HG03575 (cell line): ENCODE measurements around the gene CACNA1D.

Experiments
- ATAC-seq: cut with Tn5 transposase; IDR thresholded peaks from one replicate; pipeline ENCODE4 v1.9.1; 2021; ENCODE audit not compliant: unreplicated experiment, insufficient number of reproducible peaks, low FRiP score; ENCODE audit errors: extremely low read depth

Gene CACNA1D

GRCh38 chr3:53594276-53594675 is 99.9 kb downstream of the CACNA1D start:
- ATAC-seq: no peak

- no peak for ATAC-seq
Observed at GRCh38 chr3:53595660-53596059, 101.2 kb downstream of the CACNA1D start.

GRCh38 chr3:53597136-53597915 is 102.9 kb downstream of the CACNA1D start:
- no peak for ATAC-seq

DNA sequence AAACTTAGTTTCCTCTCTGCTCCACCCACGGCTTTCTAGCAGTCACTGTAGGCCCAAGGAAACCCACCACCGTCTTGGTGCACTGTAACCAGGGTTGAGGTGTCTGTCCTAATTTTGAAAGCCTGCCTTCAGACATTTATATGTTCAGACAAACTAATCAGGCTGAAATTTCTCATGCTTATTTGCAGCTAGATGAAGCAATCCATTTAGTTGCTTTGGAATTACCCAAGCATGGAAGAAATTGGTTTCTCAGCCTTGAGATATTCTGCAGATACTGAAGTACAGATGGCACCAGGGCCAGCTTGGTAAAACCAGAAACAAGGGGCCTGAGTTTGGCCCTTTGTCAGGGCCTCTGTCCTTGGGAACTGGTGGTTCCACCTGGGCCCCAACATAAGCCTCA is 105.4 kb downstream of the CACNA1D start:
- ATAC-seq: no peak

DNA sequence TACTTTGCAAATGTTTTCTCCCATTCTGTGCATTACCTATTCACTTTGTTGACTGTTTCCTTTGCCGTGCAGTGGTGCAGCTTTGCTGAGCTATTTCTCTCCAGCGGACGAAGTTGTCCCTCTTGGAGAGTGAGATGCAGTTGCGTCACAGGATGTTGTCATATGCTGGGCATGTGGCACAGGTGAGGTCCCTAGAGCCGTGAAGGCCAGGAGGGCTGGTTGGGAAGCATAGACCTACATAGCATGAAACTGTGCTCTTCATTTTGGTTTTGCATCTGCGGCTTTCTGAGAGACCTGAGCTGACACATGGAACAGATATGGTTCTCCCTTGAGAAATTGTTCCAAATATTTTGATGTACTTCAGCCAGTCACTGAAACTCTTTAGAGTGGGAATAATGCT is 108.5 kb downstream of the CACNA1D start:
- no peak for ATAC-seq

- no peak for ATAC-seq
Observed at GRCh38 chr3:53604232-53604631, 109.8 kb downstream of the CACNA1D start.

DNA sequence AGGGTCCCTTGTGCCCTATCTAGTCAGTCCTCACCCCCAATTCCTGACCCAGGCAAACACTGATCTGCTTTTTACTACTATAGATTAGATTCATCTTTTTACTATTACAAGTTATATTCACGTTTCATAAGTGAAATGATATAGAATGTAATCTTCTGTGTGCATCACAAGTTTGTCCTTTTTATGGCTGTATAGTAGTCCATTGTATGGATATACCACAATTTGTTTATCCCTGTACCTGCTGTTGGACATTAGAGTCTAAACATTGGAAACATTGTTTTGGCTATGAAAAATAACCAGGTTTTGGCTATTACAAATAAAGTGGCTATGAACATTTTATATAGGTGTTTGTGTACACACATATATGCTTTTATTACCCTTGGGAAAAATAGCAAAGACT is 112.4 kb downstream of the CACNA1D start:
- no peak for ATAC-seq

- no peak for ATAC-seq
Observed at GRCh38 chr3:53612508-53612907, 118.1 kb downstream of the CACNA1D start.

DNA sequence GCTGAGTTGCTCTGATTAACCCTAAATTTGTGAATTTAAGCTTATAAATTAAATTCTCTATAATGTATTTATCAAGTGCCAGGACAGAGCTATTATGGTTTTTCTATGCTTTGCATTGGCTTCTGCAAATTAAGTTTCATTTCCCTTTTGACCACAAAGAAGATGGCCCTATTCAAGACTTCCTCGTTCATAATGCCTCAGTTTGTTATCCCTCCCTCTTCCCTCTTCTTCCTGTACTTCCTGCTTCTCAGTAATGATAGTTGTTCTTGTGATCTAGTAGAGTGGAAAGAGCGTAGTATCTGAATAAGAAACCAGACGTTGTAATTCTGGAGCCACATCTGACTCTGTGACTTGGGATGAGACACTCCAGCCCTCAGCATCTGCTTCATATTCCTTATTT is 118.7 kb downstream of the CACNA1D start:
- no peak for ATAC-seq

- ATAC-seq: no peak
Observed at GRCh38 chr3:53614307-53614706, 119.9 kb downstream of the CACNA1D start.

GRCh38 chr3:53616321-53616720 is 121.9 kb downstream of the CACNA1D start:
- no peak for ATAC-seq

DNA sequence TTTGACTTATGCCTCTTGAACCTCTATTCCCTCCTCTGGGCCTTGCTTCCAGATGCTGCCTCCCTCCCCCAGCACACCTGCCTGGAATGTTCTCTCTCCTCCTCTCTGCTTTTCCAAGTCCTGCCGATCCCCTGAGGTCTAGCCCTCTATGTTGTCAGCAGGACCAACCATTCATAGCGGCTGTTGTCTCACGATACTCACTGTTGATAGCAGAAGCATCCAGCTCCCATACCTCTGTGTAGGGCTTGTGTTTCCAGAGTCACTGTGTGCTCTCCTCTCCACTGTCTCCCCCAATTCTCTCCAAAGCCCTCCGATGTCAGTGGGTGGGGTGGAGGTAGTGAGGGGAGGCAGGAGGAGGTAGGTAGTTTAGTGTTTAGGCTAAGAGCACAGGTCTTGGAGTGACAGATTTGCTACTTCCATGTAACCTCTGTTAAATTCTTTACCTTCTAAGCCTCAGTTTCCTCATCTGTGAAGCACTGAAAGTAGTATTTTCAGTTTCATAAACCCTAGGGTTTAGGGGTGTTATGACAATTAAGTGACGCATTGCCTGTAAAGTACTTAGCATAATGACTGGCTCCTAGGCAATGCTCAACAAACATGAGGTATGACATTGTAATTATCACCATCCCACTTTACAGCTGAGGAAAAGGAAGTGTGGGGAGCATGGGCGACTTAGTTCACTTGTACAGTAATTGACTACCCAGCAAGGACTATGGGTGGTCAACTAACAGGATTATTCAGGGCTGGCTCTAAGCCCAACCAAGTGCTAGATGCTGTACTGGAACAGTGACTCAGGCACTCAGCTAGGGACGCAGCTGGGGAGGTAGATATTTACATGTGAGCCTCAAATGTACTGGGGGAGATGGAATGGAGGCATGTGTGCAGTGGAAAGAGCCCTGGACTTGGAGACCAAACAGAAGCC is 122.8 kb downstream of the CACNA1D start:
- no peak for ATAC-seq

- no peak for ATAC-seq
Observed at GRCh38 chr3:53617893-53618523, 123.6 kb downstream of the CACNA1D start.

GRCh38 chr3:53618524-53618906 is 124.1 kb downstream of the CACNA1D start:
- ATAC-seq: no peak

GRCh38 chr3:53618936-53619335 is 124.5 kb downstream of the CACNA1D start:
- no peak for ATAC-seq

DNA sequence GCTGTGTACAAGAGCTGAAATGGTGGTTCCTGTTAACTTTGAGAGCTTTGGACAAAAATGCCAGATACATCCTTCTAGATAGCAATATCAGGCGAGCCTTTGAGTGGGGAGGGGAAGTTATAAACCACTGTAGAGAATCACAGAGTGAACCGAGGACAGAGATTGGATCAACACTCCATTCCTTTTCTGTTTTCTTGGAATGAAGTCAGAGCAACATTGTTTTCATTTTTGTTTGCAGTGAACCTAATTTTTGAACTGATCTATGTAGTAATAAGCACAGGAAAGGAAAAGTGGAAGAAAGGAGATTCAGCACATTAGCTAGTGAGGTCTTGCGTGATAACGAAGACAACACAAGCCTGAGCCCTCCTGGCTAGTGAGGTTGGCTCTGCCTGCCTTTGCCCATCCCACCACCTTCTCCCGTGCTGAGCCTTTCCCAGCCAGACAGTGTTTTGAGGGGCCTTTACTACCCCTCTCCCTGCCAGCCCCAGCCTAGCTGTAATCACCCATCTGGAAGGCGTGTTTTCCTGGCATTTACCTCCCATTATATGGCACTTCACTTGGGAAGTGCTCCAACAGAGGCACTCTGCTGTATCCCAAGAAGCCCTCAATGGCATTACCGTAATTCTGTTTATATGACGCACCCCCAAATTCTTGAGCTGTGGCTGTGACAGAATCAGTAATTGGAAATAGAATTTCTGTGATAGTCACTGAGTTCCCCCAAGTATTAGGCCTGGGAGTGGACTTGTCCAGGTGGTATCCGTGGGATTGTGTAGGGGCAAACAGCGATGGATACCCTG is 129.8 kb downstream of the CACNA1D start:
- ATAC-seq: no peak

DNA sequence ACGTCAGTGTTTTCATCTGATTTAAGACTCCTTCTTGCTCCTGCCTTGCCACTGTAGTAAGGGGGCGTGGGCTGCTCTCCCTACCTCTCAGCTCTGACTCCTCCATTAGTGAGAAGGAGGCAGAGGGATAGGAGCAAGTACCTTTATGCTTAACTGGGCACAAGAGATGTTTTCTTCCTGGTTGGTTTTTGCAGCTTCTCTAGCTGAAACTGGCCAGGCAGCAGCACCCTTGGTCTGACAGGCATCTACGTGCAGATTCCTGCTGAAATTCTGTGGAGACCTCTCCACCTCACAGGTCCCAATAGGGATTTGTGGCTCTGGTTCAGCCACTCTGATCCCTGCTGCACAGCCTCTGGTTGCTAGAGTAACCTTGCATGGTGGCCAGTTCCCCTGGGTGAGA is 132.5 kb downstream of the CACNA1D start:
- ATAC-seq: no peak

GRCh38 chr3:53628536-53629401 is 134.4 kb downstream of the CACNA1D start:
- ATAC-seq: no peak
